PC-9 (cell line): Measurements from ENCODE around the gene LBH. TPM values are rescaled to one million over a fixed set of nuclear protein-coding genes. Genes with fewer than 3 reads are reported as not detected.

ENCODE experiments used
- BruUV-seq: library from RNA; stranded (reverse); fragments of 400-500 nt; replicated peaks from 2 replicates; lab custom pipeline; 2021; lab: Mats Ljungman, UMichigan
- CTCF ChIA-PET: fragments of 300-600 bp; sonication (Branson Sonifier 250); formaldehyde crosslinking; loops from one replicate; lab custom pipeline; 2022; ENCODE audit warnings: antibody characterized with exemption; lab: Charles Lee
- POLR2A ChIA-PET: fragments of 300-600 bp; sonication (Branson Sonifier 250); formaldehyde crosslinking; loops from one replicate; lab custom pipeline; 2022; ENCODE audit warnings: antibody characterized with exemption; ENCODE audit not compliant: unreplicated experiment; lab: Charles Lee
- DNase-seq, 2 experiments: peaks; one replicate each; pipeline versions ENCODE4 v3.0.0 to v3.0.0-alpha.2; 2015 to 2022; ENCODE audit warnings: mixed read lengths in 1 of 2
- H2AFZ ChIP-seq: fragments of 200-600 bp; sonication (generic); 2 replicates; pipeline ENCODE4 v1.8.1; 2017; ENCODE audit warnings: antibody characterized with exemption
- H3F3A ChIP-seq: fragments of 200-600 bp; sonication (generic); 2 replicates; pipeline ENCODE4 v1.8.1; 2017; ENCODE audit warnings: antibody characterized with exemption, mild to moderate bottlenecking, low read depth; ENCODE audit not compliant: insufficient read depth
- H3K27ac ChIP-seq: fragments of 200-600 bp; sonication (generic); 2 replicates; pipeline ENCODE4 v1.6.1; 2016; ENCODE audit warnings: mixed run types
- H3K27me3 ChIP-seq: fragments of 200-600 bp; sonication (generic); 2 replicates; pipeline ENCODE4 v1.6.1; 2016; ENCODE audit warnings: low read depth, mixed run types; ENCODE audit not compliant: insufficient read depth
- H3K36me3 ChIP-seq: fragments of 200-600 bp; sonication (generic); 2 replicates; pipeline ENCODE4 v1.6.1; 2016; ENCODE audit warnings: low read depth, mixed run types
- H3K4me1 ChIP-seq: fragments of 200-600 bp; sonication (generic); replicated peaks from 2 replicates; pipeline ENCODE4 v1.6.1; 2016; ENCODE audit warnings: mixed run types; ENCODE audit not compliant: insufficient read depth
- H3K4me2 ChIP-seq: fragments of 200-600 bp; sonication (generic); 2 replicates; pipeline ENCODE4 v1.6.1; 2017; ENCODE audit warnings: mixed run types
- H3K4me3 ChIP-seq: fragments of 200-600 bp; sonication (generic); 2 replicates; pipeline ENCODE4 v1.6.1; 2016; ENCODE audit warnings: mixed run types
- H3K79me2 ChIP-seq: fragments of 200-600 bp; sonication (generic); 2 replicates; pipeline ENCODE4 v1.6.1; 2017; ENCODE audit warnings: low read depth, mixed run types
- H3K9me2 ChIP-seq: fragments of 200-600 bp; sonication (generic); 2 replicates; pipeline ENCODE4 v1.8.1; 2017; ENCODE audit warnings: mild to moderate bottlenecking; ENCODE audit not compliant: insufficient read depth
- H3K9me3 ChIP-seq: fragments of 200-600 bp; sonication (generic); 2 replicates; pipeline ENCODE4 v1.8.1; 2016; ENCODE audit warnings: low read depth; ENCODE audit not compliant: insufficient read depth
- H4K20me1 ChIP-seq: fragments of 200-600 bp; sonication (generic); 2 replicates; pipeline ENCODE4 v1.8.1; 2017; ENCODE audit not compliant: insufficient read depth
- CTCF ChIP-seq: fragments of 200-600 bp; sonication (generic); conservative IDR thresholded peaks from 2 replicates; pipeline ENCODE4 v1.6.1; 2017; ENCODE audit warnings: mixed run types, antibody characterized with exemption, mild to moderate bottlenecking, moderate library complexity
- EZH2 ChIP-seq: fragments of 200-600 bp; sonication (generic); IDR thresholded peaks from 2 replicates; pipeline ENCODE4 v1.8.0; 2017; ENCODE audit warnings: antibody characterized with exemption, low read depth
- intact Hi-C: fragments of 100-400 bp; cut with micrococcal nuclease; formaldehyde crosslinking; loops from one replicate; pipeline ENCODE4 v1.10.0; 2022; ENCODE audit not compliant: unreplicated experiment
- total RNA-seq: library from RNA; stranded (reverse); gene quantifications from 2 replicates; pipeline ENCODE4 v1.2.3, GENCODE V29; 2021

The LBH gene
- total RNA-seq, 1 experiment from 2014 or later: 30.6 TPM

DNA sequence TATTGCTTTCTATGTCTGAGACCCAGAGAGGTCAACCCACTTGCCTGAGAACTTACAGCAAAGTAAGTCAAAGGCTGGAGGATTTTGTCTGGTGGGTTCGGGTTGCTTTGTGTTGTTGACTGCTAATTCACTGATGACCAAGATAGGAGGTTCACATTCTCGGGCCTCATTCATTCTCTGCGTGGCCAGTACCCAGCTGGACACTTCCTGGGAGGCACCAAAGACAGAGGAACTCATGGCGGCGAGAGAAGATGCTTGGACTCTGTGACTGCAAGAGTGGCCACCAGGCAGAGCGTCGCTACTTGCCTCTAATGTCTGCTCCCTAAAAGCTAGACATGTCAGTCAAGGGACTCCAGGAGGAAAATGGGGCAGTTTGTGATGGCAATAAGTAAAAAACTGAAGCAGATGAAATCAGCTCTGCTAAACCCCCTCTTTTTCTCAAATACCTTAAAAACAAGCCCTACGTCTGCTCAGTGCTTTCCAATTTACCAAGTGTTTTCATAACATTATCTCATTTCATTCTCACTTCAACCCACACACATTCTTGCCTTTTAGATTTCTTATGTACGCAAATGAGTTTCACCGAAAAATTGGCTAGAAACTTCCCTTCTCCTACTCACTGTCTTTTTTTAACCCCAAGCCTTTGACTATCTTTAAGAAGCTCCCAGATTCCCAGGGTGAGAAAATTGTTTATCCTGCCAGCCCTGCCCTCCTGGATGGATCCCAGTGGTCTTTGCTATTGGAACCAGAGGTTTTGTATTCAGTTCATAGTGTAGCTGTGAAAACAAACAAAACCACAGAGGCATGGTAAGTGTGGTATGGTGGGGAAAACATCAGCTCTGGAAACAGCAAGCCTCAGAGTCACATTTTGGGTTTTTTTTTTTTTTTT is 4.9 kb upstream of the LBH start:
- Histone ChIP-seq H2AFZ (no peak overlapping the region), H4K20me1 (no peaks in the 10 kb centered on the region), H3F3A (no peaks in the 10 kb centered on the region), H3K9me3 (no peaks in the 10 kb centered on the region), H3K4me2 (no peak overlapping the region), H3K4me3 (no peak overlapping the region), H3K9me2 (no peaks in the 10 kb centered on the region), H3K27me3 (no peaks in the 10 kb centered on the region), H3K27ac (no peak overlapping the region), H3K79me2 (no peaks in the 10 kb centered on the region), H3K36me3 (no peaks in the 10 kb centered on the region), H3K4me1 (no peaks in the 10 kb centered on the region)
- intact Hi-C loops: no loop called here
- CTCF ChIA-PET: no interaction called here
- no TSS peak for BruUV-seq
- no peak for DNase-seq
- POLR2A ChIA-PET: no interaction called here
- TF ChIP-seq EZH2: no peak
- no peak for TF ChIP-seq CTCF

- no peak for DNase-seq
- ChIA-PET POLR2A (interaction anchor here (0.6 kb wide), 1 partner anchor 12 kb away, joined by 5 read pairs; no protein-coding TSS in a partner anchor), CTCF (no interaction called here)
- Histone ChIP-seq H3K9me2 (no peaks in the 10 kb centered on the region), H3K27ac (no peak overlapping the region), H3K9me3 (no peaks in the 10 kb centered on the region), H3F3A (peaks cover 14% of the 10 kb centered on the region), H3K36me3 (no peaks in the 10 kb centered on the region), H3K27me3 (0 out of 2 replicates have a peak, but pooled peaks cover 6% of the 10 kb centered on the region), H2AFZ (no peak overlapping the region), H4K20me1 (no peaks in the 10 kb centered on the region), H3K4me2 (no peak overlapping the region), H3K79me2 (no peaks in the 10 kb centered on the region), H3K4me1 (peaks cover 16% of the 10 kb centered on the region), H3K4me3 (no peak overlapping the region)
- no TSS peak for BruUV-seq
- intact Hi-C loops: no loop called here
- TF ChIP-seq CTCF (no peak), EZH2 (no peak)
These were observed 1.7 kb upstream of the LBH start for GRCh38 chr2:30229596-30229995.

DNA sequence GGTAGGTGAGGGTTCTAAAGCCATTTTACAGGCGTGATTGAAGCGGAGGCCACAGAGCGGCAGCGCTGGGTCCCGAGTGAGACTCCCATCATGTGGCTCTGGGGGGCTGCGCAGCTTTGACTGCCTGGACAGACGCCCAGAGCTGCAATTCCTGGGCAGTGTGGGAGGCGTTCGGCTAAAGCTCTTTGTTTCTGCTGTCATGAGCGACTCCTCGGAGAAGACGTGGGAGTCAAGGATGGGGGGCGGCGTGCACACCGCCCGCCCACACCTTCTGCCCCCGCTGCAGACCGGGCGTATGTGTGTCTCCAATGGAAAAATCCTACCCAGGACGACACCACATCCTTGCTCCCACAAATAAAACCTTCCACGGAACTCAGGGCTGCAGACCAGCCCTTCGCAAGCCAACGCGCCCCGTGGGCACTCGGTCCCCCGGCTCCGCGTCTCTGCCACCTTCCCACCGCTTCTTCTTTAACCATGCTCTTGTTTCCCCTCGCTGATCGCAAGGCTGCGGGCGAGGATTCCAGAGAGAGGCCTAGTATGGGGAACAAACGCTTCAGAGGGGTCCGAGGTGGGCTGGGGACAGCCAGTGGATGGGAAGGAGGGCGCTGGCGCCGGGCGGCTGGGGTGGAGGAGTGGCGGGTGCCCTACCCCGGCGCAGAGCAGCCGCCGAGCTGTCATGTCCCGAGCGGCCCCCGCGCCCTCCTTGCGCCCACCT is 680 bp upstream of the LBH start:
- H3K9me3 ChIP-seq: no peaks in the 10 kb centered on the region
- ChIA-PET CTCF (no interaction called here), POLR2A (no interaction called here)
- 0 out of 2 replicates have a peak, but pooled peaks cover 6% of the 10 kb centered on the region for H3K27me3 ChIP-seq
- intact Hi-C loops: loop anchor here (5.0 kb wide), 1 partner anchor 182 kb away; no protein-coding TSS in a partner anchor
- DNase-seq: no peak
- peaks cover 19% of the 10 kb centered on the region for H3F3A ChIP-seq
- no peak overlapping the region for H3K4me3 ChIP-seq
- no TSS peak for BruUV-seq
- H3K4me1 ChIP-seq: peaks cover 18% of the 10 kb centered on the region
- H3K9me2 ChIP-seq: no peaks in the 10 kb centered on the region
- no peaks in the 10 kb centered on the region for H3K79me2 ChIP-seq
- no peaks in the 10 kb centered on the region for H4K20me1 ChIP-seq
- no peaks in the 10 kb centered on the region for H3K36me3 ChIP-seq
- no peak overlapping the region for H2AFZ ChIP-seq
- TF ChIP-seq EZH2 (no peak), CTCF (no peak)
- no peak overlapping the region for H3K4me2 ChIP-seq
- no peak overlapping the region for H3K27ac ChIP-seq
